ENCODE measurements around the gene ARHGAP10.

ARHGAP10 gene

DNA sequence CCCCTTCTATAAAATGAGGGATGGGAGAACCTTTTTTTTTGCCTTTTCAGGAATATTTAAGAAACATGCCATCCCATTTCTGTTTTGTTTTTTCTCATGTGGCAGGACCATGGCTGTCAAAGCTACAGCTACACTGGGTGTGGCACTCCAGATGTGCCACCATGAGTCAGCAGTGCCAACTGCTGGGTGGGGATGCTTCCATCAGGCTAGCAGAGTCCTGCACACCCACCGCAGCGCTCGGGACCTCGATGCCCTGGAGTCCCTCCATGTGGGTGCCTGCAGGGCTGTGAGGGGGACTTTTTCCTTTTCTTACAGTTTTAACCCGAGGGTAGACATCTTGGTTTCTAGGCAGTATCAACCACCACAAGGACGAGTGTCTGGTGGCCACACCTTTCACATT lies 357.7 kb downstream of the ARHGAP10 start:
- no peak for TF ChIP-seq Cebpa-rat (IDR thresholded peaks at IDR 0.05)
- H3K27ac ChIP-seq, result no peak overlapping the region
- no peaks in the 10 kb centered on the region for H4K20me1 ChIP-seq

GRCh38 chr4:148090029-148090428 lies 358.1 kb downstream of the ARHGAP10 start:
- no peak overlapping the region for H3K9ac ChIP-seq
- H4K20me1 ChIP-seq, result no peaks in the 10 kb centered on the region
- TF ChIP-seq Cebpa-rat (IDR thresholded peaks at IDR 0.05), result no peak
- no peak overlapping the region for H3K27ac ChIP-seq
- no peaks in the 10 kb centered on the region for H3K9me3 ChIP-seq (replicated peaks in 1 of 11)
- no peaks in the 10 kb centered on the region for H3K27me3 ChIP-seq
- H3K4me2 ChIP-seq, result no peak overlapping the region
- H3K4me1 ChIP-seq, result no peaks in the 10 kb centered on the region
- H3K36me3 ChIP-seq, result no peaks in the 10 kb centered on the region
- no peak overlapping the region for H3K4me3 ChIP-seq

More for the DNA sequence above, 357.7 kb downstream of the ARHGAP10 start:
- H3K4me1 ChIP-seq, result no peaks in the 10 kb centered on the region
- no peak overlapping the region for H3K4me3 ChIP-seq
- no peak overlapping the region for H3K4me2 ChIP-seq
- H3K36me3 ChIP-seq, result no peaks in the 10 kb centered on the region
- no peaks in the 10 kb centered on the region for H3K27me3 ChIP-seq
- no peaks in the 10 kb centered on the region for H3K9me3 ChIP-seq (replicated peaks in 1 of 11)
- H3K9ac ChIP-seq, result no peak overlapping the region

DNA sequence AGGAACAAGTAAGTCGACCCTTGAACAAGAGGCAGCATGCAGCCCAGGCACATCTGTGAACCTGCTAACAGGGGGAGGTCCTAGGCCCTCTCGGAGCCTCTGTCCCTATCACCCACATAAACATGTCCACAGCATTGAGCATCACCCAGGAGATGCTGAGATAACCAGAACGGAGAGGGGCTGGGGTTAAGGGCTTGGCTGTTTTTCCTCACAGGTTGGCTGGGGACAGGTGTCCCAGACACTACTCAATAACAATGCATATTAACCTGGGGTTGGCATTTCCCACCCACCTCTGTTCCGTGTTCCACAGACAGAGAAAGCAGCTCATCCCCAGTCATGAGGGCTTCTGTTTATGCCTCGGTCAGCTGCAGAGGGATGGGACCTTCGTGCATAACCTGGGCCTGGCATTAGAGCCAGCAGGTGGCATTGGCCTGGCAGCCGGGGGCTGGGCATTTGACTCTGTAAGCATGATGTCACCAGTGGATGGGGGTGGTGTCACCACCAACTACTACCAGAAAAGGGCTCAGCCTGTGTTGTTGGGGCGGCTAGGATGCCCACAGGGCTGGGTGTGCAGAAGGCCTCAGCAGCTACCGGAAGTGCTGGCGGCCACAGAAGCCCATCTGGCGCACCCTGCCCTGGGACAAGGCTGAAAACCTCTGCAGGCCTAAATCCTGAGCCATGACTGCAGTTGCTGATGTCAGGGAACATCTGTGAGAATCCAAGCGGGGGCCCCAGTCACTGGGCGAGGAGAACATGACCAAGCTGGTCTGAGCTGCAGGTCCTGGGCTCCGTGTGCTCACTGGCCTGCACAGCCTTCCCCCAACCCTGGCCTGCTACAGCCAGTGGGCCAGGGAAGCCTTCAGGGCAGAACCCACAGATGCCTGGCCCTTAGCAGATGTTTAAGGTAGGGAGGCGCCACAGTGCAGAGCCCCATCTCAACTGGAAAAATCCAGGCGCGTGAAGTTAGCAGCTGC lies 358.9 kb downstream of the ARHGAP10 start:
- no peak overlapping the region for H3K27ac ChIP-seq
- no peaks in the 10 kb centered on the region for H3K27me3 ChIP-seq
- no peaks in the 10 kb centered on the region for H3K36me3 ChIP-seq
- H3K4me1 ChIP-seq, result no peaks in the 10 kb centered on the region
- no peak overlapping the region for H3K9ac ChIP-seq
- no peaks in the 10 kb centered on the region for H4K20me1 ChIP-seq
- H3K4me2 ChIP-seq, result no peak overlapping the region
- no peak overlapping the region for H3K4me3 ChIP-seq
- H3K9me3 ChIP-seq (replicated peaks in 1 of 11), result no peaks in the 10 kb centered on the region
- TF ChIP-seq Cebpa-rat (IDR thresholded peaks at IDR 0.05), result no peak

- Histone ChIP-seq H3K36me3 (no peaks in the 10 kb centered on the region), H3K9me3 (replicated peaks in 1 of 11) (no peaks in the 10 kb centered on the region), H3K4me1 (no peaks in the 10 kb centered on the region), H4K20me1 (no peaks in the 10 kb centered on the region), H3K4me3 (no peak overlapping the region), H3K9ac (no peak overlapping the region), H3K27ac (no peak overlapping the region), H3K4me2 (no peak overlapping the region), H3K27me3 (no peaks in the 10 kb centered on the region)
- no peak for TF ChIP-seq Cebpa-rat (IDR thresholded peaks at IDR 0.05)
Observed at GRCh38 chr4:148091896-148092295, 360.0 kb downstream of the ARHGAP10 start.

DNA sequence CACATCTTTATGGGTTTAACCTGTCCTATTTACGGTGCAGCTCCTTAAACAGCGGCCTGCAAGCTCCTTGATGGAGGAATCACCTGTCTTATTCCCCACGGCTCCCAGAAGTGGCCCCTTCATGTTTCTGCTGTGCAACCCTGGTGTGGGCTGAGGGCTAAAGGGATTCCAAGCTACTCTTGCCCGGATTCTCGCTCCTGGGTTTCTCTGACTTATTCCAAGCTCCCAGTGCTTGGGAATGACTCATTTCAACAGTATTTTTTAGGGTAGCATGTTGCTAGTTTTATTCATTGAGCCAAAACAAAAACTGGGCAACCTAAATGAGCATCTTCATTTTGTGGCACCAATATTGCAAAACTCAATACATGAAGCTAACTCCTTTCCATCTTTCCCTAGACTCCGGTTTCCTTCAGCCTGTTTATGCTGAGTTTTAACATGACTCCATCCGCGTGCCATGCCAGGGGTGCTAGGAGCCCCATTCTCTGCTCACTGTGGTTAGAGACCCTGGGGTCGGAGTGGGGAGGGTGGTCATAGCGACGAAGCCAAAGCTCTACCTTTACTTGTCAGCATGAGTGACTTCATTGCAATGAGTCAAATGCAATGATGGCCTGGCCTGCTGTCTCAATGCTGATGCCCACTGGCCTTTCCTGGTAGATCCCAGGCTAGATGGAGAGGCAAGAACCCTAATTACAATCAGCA lies 360.6 kb downstream of the ARHGAP10 start:
- Histone ChIP-seq H3K27ac (no peak overlapping the region), H3K27me3 (no peaks in the 10 kb centered on the region), H3K36me3 (no peaks in the 10 kb centered on the region), H3K4me3 (no peak overlapping the region), H4K20me1 (no peaks in the 10 kb centered on the region), H3K9me3 (replicated peaks in 1 of 11) (no peaks in the 10 kb centered on the region), H3K4me1 (no peaks in the 10 kb centered on the region), H3K9ac (no peak overlapping the region), H3K4me2 (no peak overlapping the region)
- no peak for TF ChIP-seq Cebpa-rat (IDR thresholded peaks at IDR 0.05)

DNA sequence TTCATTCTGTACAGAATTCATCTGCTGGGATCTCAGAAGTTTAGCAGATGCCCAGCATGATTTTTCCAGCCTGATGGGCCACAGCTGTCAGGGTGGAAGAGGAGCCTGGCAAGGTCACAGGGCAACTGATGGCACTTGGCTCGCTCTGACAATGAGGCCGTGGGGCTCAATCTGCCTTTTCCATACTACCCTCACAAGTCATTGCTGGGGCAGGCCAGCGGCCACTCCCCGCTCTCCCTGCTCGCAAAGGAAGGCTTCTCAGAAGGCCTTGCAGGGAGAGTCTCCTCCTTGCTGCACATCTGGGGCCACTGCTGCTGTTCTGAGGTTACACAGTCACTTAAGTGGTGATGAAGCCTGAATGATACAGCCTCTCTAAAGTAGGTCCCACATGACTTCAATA lies 361.2 kb downstream of the ARHGAP10 start:
- H3K4me3 ChIP-seq, result no peak overlapping the region
- H3K9me3 ChIP-seq (replicated peaks in 1 of 11), result no peaks in the 10 kb centered on the region
- no peak overlapping the region for H3K27ac ChIP-seq
- no peak overlapping the region for H3K9ac ChIP-seq
- H3K4me2 ChIP-seq, result no peak overlapping the region
- H3K36me3 ChIP-seq, result no peaks in the 10 kb centered on the region
- H4K20me1 ChIP-seq, result no peaks in the 10 kb centered on the region
- no peaks in the 10 kb centered on the region for H3K4me1 ChIP-seq
- TF ChIP-seq Cebpa-rat (IDR thresholded peaks at IDR 0.05), result no peak
- no peaks in the 10 kb centered on the region for H3K27me3 ChIP-seq

- H3K4me2 ChIP-seq, result no peak overlapping the region
- H3K9me3 ChIP-seq (replicated peaks in 1 of 11), result no peaks in the 10 kb centered on the region
- H3K27ac ChIP-seq, result no peak overlapping the region
- no peaks in the 10 kb centered on the region for H4K20me1 ChIP-seq
- H3K4me1 ChIP-seq, result no peaks in the 10 kb centered on the region
- TF ChIP-seq Cebpa-rat (IDR thresholded peaks at IDR 0.05), result no peak
- no peak overlapping the region for H3K9ac ChIP-seq
- no peaks in the 10 kb centered on the region for H3K27me3 ChIP-seq
- H3K4me3 ChIP-seq, result no peak overlapping the region
- H3K36me3 ChIP-seq, result no peaks in the 10 kb centered on the region
Observed at GRCh38 chr4:148094149-148094548, 362.3 kb downstream of the ARHGAP10 start.

DNA sequence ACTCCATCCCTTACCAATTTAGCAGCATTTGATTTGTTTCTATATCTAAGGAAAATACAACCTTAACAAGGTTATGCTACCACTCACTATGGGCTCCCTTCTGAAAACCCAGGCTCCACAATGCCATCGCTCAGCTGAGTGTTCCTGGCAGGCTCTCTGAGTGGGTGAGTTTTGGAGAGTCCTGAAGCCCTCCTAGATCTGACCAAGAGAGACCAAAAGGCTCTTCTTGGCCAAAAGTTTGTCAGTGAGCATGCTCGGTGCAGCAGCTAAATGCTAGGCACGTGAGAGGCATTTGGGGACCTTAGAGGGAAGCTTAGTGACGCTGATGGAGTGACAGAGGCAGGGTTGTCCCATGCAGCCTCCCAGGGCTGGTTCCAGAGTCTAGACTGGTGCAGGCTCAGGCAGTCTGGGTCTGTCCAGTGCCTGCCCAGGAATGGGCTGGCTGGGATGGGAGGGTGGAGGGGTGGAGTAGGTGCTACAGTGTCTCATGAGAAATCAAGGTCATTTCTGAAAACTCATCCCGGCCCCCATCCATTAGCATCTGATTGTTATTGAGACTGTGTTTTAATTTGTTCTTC lies 363.5 kb downstream of the ARHGAP10 start:
- no peaks in the 10 kb centered on the region for H3K4me1 ChIP-seq
- no peak for TF ChIP-seq Cebpa-rat (IDR thresholded peaks at IDR 0.05)
- H3K36me3 ChIP-seq, result no peaks in the 10 kb centered on the region

GRCh38 chr4:148097801-148098200 lies 365.9 kb downstream of the ARHGAP10 start:
- no peak overlapping the region for H3K4me2 ChIP-seq
- H3K36me3 ChIP-seq, result no peaks in the 10 kb centered on the region
- no peaks in the 10 kb centered on the region for H3K9me3 ChIP-seq (replicated peaks in 1 of 11)
- no peak overlapping the region for H3K27ac ChIP-seq
- H3K4me1 ChIP-seq, result no peaks in the 10 kb centered on the region
- no peaks in the 10 kb centered on the region for H4K20me1 ChIP-seq
- no peaks in the 10 kb centered on the region for H3K27me3 ChIP-seq
- H3K4me3 ChIP-seq, result no peak overlapping the region
- TF ChIP-seq Cebpa-rat (IDR thresholded peaks at IDR 0.05), result no peak
- H3K9ac ChIP-seq, result no peak overlapping the region

More for the DNA sequence above, 363.5 kb downstream of the ARHGAP10 start:
- Histone ChIP-seq H3K27ac (no peak overlapping the region), H3K4me3 (no peak overlapping the region), H4K20me1 (no peaks in the 10 kb centered on the region), H3K9me3 (replicated peaks in 1 of 11) (no peaks in the 10 kb centered on the region), H3K4me2 (no peak overlapping the region), H3K9ac (no peak overlapping the region), H3K27me3 (no peaks in the 10 kb centered on the region)

Data from BLaER1 treated with 17β-estradiol and CSF1 and Interleukin-3, amounts not matched to agents 10 nM and 100 nM (cell line).